ENCODE results near the gene RAD54L2. TPM values are rescaled to one million over a fixed set of nuclear protein-coding genes. Genes with fewer than 3 reads are reported as not detected.

Gene RAD54L2
- total and polyA plus RNA-seq, 9 of the 15 experiments (the other 6 are each of a cell fraction or from before 2014, with no cell fraction given), result 1.3 to 12.2 (median 5.4) TPM

DNA sequence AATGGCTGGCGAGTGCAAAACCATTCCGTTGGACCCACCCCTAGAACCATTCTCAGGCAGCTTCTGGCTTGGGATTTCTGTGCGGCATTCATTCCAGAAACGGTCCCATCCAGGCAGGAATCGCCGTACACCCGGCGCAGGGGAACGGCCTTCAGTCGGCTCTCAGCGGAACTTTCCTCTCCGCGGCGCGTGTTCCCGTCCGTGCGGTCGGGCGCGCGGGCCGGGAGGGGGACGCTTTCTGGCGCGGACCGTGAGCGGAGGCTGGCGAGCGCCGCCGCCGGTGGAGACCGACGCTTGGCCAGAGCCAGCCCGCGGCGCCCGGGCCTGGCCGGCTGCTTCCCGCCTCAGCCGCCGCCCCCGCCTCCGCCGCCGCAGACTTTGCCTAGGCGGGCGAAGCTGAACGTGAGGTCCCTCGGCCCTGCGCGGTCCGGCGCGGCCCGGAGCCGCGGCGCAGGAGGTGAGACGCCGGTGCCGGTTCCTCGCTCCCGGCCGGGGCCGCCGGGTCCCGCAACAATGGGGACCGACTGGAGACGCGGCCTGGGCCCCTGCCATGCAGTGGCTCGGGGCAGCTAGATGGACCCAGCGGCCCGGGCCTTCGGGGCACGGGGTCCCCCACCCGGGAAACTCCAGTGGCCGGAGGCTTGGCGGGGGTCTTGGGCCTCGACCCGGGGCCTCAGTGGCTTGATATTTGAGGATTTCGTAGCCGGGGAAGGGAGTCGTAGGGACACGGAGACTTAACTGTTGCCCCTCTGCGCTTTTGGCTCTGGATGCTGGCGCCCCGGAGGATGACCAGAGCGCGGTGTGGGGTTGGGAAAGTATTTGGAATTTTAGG is at the start of gene RAD54L2 (continued):
- TF ChIP-seq CBX5 (IDR thresholded peaks at IDR 0.05; ENCODE audit: borderline replicate concordance, low read depth) (0 out of 2 replicates have a peak, but pooled peaks have one; percentile 45), ELF2 (CRISPR knock-in tag; IDR thresholded peaks at IDR 0.05) (0 out of 2 replicates have a peak, but pooled peaks have one; percentile 56), ZEB2 (IDR thresholded peaks at IDR 0.05) (peak; percentile 86), BRF2 (IDR thresholded peaks at IDR 0.05; ENCODE audit: borderline replicate concordance, insufficient read depth, insufficient read length) (no peak), CREB5 (CRISPR knock-in tag; IDR thresholded peaks at IDR 0.05) (no peak), ZNF76 (CRISPR knock-in tag; IDR thresholded peaks at IDR 0.05; ENCODE audit: borderline replicate concordance) (no peak), CAMTA2 (CRISPR knock-in tag; conservative IDR thresholded peaks at IDR 0.05) (no peak), GTF2A2 (tag; IDR thresholded peaks at IDR 0.05) (0 out of 2 replicates have a peak, but pooled peaks have one; percentile 42), ZNF280A (IDR thresholded peaks at IDR 0.05; ENCODE audit: low read depth, partially characterized antibody) (no peak), PREB (CRISPR knock-in tag; IDR thresholded peaks at IDR 0.05) (no peak), HCFC1 (IDR thresholded peaks at IDR 0.05; ENCODE audit: low read depth, low read length) (peak; percentile 88), ZBTB8A (IDR thresholded peaks at IDR 0.05; ENCODE audit: partially characterized antibody) (no peak), PHF20 (IDR thresholded peaks at IDR 0.05; ENCODE audit: partially characterized antibody) (peak; percentile 92), PHF21A (IDR thresholded peaks at IDR 0.05; ENCODE audit: borderline replicate concordance, low read depth) (no peak), NFRKB (IDR thresholded peaks at IDR 0.05; ENCODE audit: low read depth) (no peak), MTA1 (IDR thresholded peaks at IDR 0.05; ENCODE audit: borderline replicate concordance) (no peak), FOXK2 (conservative IDR thresholded peaks at IDR 0.05 in 1 of 2, IDR thresholded peaks at IDR 0.05 in 1 of 2; ENCODE audit: low read depth in 2 of 2) (no peak), THAP7 (CRISPR knock-in tag; IDR thresholded peaks at IDR 0.05) (0 out of 2 replicates have a peak, but pooled peaks have one; percentile 31)

Data from K562 (cell line).